Naive thymus-derived CD4-positive, alpha-beta T cell (primary cell): ENCODE results near the gene NDUFA13. TPM values are rescaled to one million over a fixed set of nuclear protein-coding genes. Genes with fewer than 3 reads are reported as not detected.

Experiments
- ATAC-seq: fragments of 150-1000 bp; cut with Tn5 transposase; 2 replicates; pipeline ENCODE4 v1.10.0; 2021; ENCODE audit warnings: mild to moderate bottlenecking, moderate library complexity
- CTCF ChIA-PET: fragments of 350-600 bp; sonication (Branson Sonifier 250); formaldehyde crosslinking; loops from one replicate; lab custom pipeline; 2021; ENCODE audit warnings: antibody characterized with exemption; lab: Charles Lee
- POLR2A ChIA-PET: fragments of 350-600 bp; sonication (Branson Sonifier 250); formaldehyde crosslinking; loops from one replicate; lab custom pipeline; 2021; ENCODE audit warnings: antibody characterized with exemption, inconsistent platforms; lab: Charles Lee
- DNase-seq, 9 donors: peaks; one replicate each; pipeline versions ENCODE4 v3.0.0 to v3.0.0-alpha.2; 2020 to 2022; ENCODE audit warnings: mixed read lengths in 1 of 9
- H3K27ac ChIP-seq: one replicate; pipeline ENCODE4 v1.7.0; 2013; ENCODE audit warnings: mild to moderate bottlenecking, low read depth, low read length, moderate library complexity
- H3K27me3 ChIP-seq, 2 donors: one replicate each; pipeline ENCODE4 v1.7.0; 2013; ENCODE audit warnings: low read length in 2 of 2, mild to moderate bottlenecking in 2 of 2, moderate library complexity in 2 of 2; ENCODE audit not compliant: control insufficient read depth in 2 of 2, insufficient read depth in 2 of 2
- H3K36me3 ChIP-seq, 3 experiments: 1 replicate in 2 of 3; 2 replicates in 1 of 3; pipeline ENCODE4 v1.7.0; 2013; ENCODE audit warnings: low read length in 3 of 3, mild to moderate bottlenecking in 3 of 3, moderate library complexity in 1 of 3; ENCODE audit not compliant: insufficient read depth in 3 of 3, control insufficient read depth in 2 of 3
- H3K4me1 ChIP-seq, 2 donors: one replicate each; pipeline ENCODE4 v1.7.0; 2013; ENCODE audit warnings: low read length in 2 of 2, mild to moderate bottlenecking in 2 of 2, moderate library complexity in 1 of 2; ENCODE audit not compliant: control insufficient read depth in 2 of 2, insufficient read depth in 2 of 2
- H3K4me3 ChIP-seq: 2 replicates; pipeline ENCODE4 v1.7.0; 2013; ENCODE audit warnings: mild to moderate bottlenecking, low read length
- H3K9me3 ChIP-seq, 3 experiments: 1 replicate in 2 of 3; 2 replicates in 1 of 3; pipeline ENCODE4 v1.7.0; 2013; ENCODE audit warnings: low read length in 3 of 3; ENCODE audit not compliant: control insufficient read depth in 2 of 3
- H3K27ac Mint-ChIP-seq, 9 donors: one replicate each; pipeline ENCODE4 v1.8.0; 2020 to 2022; ENCODE audit warnings: mixed read lengths in 9 of 9, mild to moderate bottlenecking in 8 of 9, moderate library complexity in 5 of 9, inconsistent platforms in 2 of 9
- H3K27me3 Mint-ChIP-seq, 5 donors: one replicate each; pipeline ENCODE4 v1.8.0; 2021 to 2022; ENCODE audit warnings: mixed read lengths in 5 of 5, mild to moderate bottlenecking in 1 of 5
- H3K36me3 Mint-ChIP-seq, 5 donors: one replicate each; pipeline ENCODE4 v1.8.0; 2020 to 2022; ENCODE audit warnings: mixed read lengths in 5 of 5, mild to moderate bottlenecking in 3 of 5, inconsistent platforms in 1 of 5
- H3K4me1 Mint-ChIP-seq, 7 donors: one replicate each; pipeline ENCODE4 v1.8.0; 2020 to 2022; ENCODE audit warnings: mixed read lengths in 7 of 7, mild to moderate bottlenecking in 3 of 7, inconsistent platforms in 1 of 7
- H3K4me3 Mint-ChIP-seq, 10 donors: one replicate each; pipeline ENCODE4 v1.8.0; 2020 to 2022; ENCODE audit warnings: mild to moderate bottlenecking in 10 of 10, mixed read lengths in 10 of 10, moderate library complexity in 6 of 10, inconsistent platforms in 2 of 10
- H3K9me3 Mint-ChIP-seq, 11 donors: one replicate each; pipeline ENCODE4 v1.8.0; 2020 to 2022; ENCODE audit warnings: mixed read lengths in 11 of 11, mild to moderate bottlenecking in 4 of 11, inconsistent platforms in 1 of 11, moderate library complexity in 1 of 11
- intact Hi-C, 2 donors: fragments of 100-400 bp; cut with micrococcal nuclease; formaldehyde crosslinking; loops; one replicate each; pipeline ENCODE4 v1.15.1; 2023
- polyA plus RNA-seq, 2 donors: library from polyadenylated mRNA; unstranded; fragments of 300-500 nt; fragmentation: Illumina TruSeq; gene quantifications; one replicate each; pipeline ENCODE4 v1.2.3, GENCODE V29; 2021
- total RNA-seq, 6 experiments: library from RNA in 5 of 6; stranded (reverse) in 5 of 6; gene quantifications; 1 replicate in 5 of 6; 2 replicates in 1 of 6; pipeline ENCODE4 v1.2.3 and lab custom pipeline; 2021 to 2026

NDUFA13 gene
- total and polyA plus RNA-seq, 7 experiments from 2014 or later, result 172 to 380 (median 198) TPM

- Mint-ChIP-seq H3K27me3 (no peaks in the 10 kb centered on the region), H3K36me3 (peaks cover 3 to 41% (median 9%) of the 10 kb centered on the region in 5 donors), H3K9me3 (peaks cover 0 to 1% (median 0%) of the 10 kb centered on the region in 11 donors), H3K4me3 (no peak overlapping the region), H3K4me1 (peaks cover 0 to 3% (median 0%) of the 10 kb centered on the region in 7 donors), H3K27ac (no peak overlapping the region)
- no peak overlapping the region for H3K27ac ChIP-seq
- H3K9me3 ChIP-seq, result no peaks in the 10 kb centered on the region
- POLR2A ChIA-PET, result no interaction called here
- ATAC-seq (no peak), DNase-seq (no peak)
- H3K27me3 ChIP-seq, result no peaks in the 10 kb centered on the region
- CTCF ChIA-PET, result no interaction called here
- H3K4me1 ChIP-seq, result no peaks in the 10 kb centered on the region
- peaks cover 0 to 67% (median 19%) of the 10 kb centered on the region in 3 experiments for H3K36me3 ChIP-seq
- intact Hi-C loops, result no loop called here
- H3K4me3 ChIP-seq, result no peak overlapping the region
These were observed 10.2 kb upstream of the NDUFA13 start for GRCh38 chr19:19505669-19506326.

DNA sequence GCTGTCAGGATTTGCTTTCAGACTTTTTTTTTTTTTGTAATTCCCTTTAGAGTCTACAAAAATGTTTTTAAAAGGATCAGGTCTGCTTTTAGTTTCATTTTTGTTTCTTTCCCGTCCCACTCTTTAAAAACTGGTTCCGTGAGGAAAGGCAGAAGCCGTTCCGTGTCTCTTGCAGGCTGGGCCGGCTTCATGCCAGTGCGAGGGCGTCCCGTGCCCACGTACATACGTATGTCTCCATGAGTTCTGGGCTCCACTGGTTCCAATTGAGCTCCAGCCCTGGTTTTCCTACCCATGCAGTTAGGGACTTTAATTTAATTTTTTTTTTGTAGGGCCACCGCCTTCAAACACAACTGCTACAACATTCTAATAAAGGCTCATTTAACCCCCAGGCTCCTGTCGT lies 9.4 kb upstream of the NDUFA13 start:
- intact Hi-C loops, result no loop called here
- Mint-ChIP-seq H3K27me3 (no peaks in the 10 kb centered on the region), H3K36me3 (peaks cover 3 to 37% (median 9%) of the 10 kb centered on the region in 5 donors), H3K4me3 (no peak overlapping the region), H3K9me3 (peaks cover 0 to 2% (median 0%) of the 10 kb centered on the region in 11 donors), H3K27ac (peak overlapping the region in 4 of 9 donors; percentile 25 to 63 (median 48)), H3K4me1 (peaks cover 0 to 3% (median 0%) of the 10 kb centered on the region in 7 donors)
- H3K36me3 ChIP-seq, result peaks cover 0 to 59% (median 15%) of the 10 kb centered on the region in 3 experiments
- ATAC-seq (no peak), DNase-seq (no peak)
- no peaks in the 10 kb centered on the region for H3K9me3 ChIP-seq
- no peak overlapping the region for H3K4me3 ChIP-seq
- no peaks in the 10 kb centered on the region for H3K4me1 ChIP-seq
- ChIA-PET CTCF (no interaction called here), POLR2A (interaction anchor here (1.0 to 1.2 kb wide), 2 partner anchors 9 to 11 kb away, joined by 3 read pairs; partner anchors contain the start of gene TSSK6)
- no peaks in the 10 kb centered on the region for H3K27me3 ChIP-seq
- no peak overlapping the region for H3K27ac ChIP-seq

- peak; percentile 12 for ATAC-seq
- intact Hi-C loops, result no loop called here
- H3K36me3 Mint-ChIP-seq, result peaks cover 3 to 34% (median 9%) of the 10 kb centered on the region in 5 donors
These were observed 8.7 kb upstream of the NDUFA13 start for GRCh38 chr19:19507354-19507753.

GRCh38 chr19:19508217-19508616 lies 7.8 kb upstream of the NDUFA13 start:
- ATAC-seq, result no peak
- Mint-ChIP-seq H3K36me3 (peaks cover 3 to 27% (median 5%) of the 10 kb centered on the region in 5 donors), H3K27me3 (no peaks in the 10 kb centered on the region), H3K4me1 (peaks cover 0 to 3% (median 0%) of the 10 kb centered on the region in 7 donors), H3K9me3 (peaks cover 0 to 3% (median 0%) of the 10 kb centered on the region in 11 donors), H3K27ac (peak overlapping the region in 4 of 9 donors; percentile 12 to 48 (median 38)), H3K4me3 (no peak overlapping the region)
- CTCF ChIA-PET, result no interaction called here
- H3K27me3 ChIP-seq, result no peaks in the 10 kb centered on the region
- no peaks in the 10 kb centered on the region for H3K9me3 ChIP-seq
- no peak overlapping the region for H3K4me3 ChIP-seq
- no peaks in the 10 kb centered on the region for H3K4me1 ChIP-seq
- POLR2A ChIA-PET, result interaction anchor here (0.7 to 1.3 kb wide), 2 partner anchors 8 to 103 kb away, joined by 3 read pairs; partner anchors contain the start of gene GATAD2A
- H3K27ac ChIP-seq, result no peak overlapping the region
- peaks cover 0 to 42% (median 4%) of the 10 kb centered on the region in 3 experiments for H3K36me3 ChIP-seq
- intact Hi-C loops, result no loop called here
- DNase-seq, result no peak

More at GRCh38 chr19:19507354-19507753, 8.7 kb upstream of the NDUFA13 start:
- H3K27ac ChIP-seq, result no peak overlapping the region
- H3K36me3 ChIP-seq, result peaks cover 0 to 51% (median 11%) of the 10 kb centered on the region in 3 experiments
- peaks cover 0 to 3% (median 0%) of the 10 kb centered on the region in 7 donors for H3K4me1 Mint-ChIP-seq
- H3K9me3 Mint-ChIP-seq, result peaks cover 0 to 3% (median 0%) of the 10 kb centered on the region in 11 donors
- CTCF ChIA-PET, result no interaction called here
- no peaks in the 10 kb centered on the region for H3K27me3 ChIP-seq
- H3K4me3 Mint-ChIP-seq, result no peak overlapping the region
- H3K4me1 ChIP-seq, result no peaks in the 10 kb centered on the region
- POLR2A ChIA-PET, result interaction anchor here (0.7 to 1.3 kb wide), 4 partner anchors 8 to 15 kb away, joined by 3 read pairs; partner anchors contain the start of gene TSSK6
- no peaks in the 10 kb centered on the region for H3K27me3 Mint-ChIP-seq
- H3K9me3 ChIP-seq, result no peaks in the 10 kb centered on the region
- peak overlapping the region in 1 of 9 donors; percentile 45 for H3K27ac Mint-ChIP-seq
- H3K4me3 ChIP-seq, result no peak overlapping the region
- no peak for DNase-seq

DNA sequence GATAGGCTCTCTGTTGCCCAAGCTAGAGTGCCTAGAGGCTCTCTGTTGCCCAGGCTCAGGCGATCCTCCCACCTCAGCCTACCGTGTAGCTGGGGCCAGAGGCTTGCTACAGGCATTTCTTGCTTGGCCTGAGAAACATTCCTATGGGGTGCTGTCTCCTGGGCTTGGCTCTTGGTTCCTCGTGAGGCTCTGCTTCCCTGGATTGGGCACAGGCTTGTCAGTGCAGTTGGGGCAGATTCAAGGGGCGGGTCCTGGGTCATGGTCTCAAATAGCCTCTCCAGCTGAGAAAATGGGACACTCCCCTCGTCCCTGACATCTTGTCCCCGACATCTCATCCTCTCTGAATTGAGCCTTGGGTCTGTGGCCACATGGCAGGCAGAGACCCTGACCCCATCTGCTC lies 5.6 kb upstream of the NDUFA13 start:
- ChIA-PET POLR2A (interaction anchor here (0.8 to 0.9 kb wide), 3 partner anchors 19 to 160 kb away, joined by 3 to 4 read pairs (median 3); no protein-coding TSS in a partner anchor), CTCF (no interaction called here)
- peak overlapping the region in 5 of 9 donors; percentile 23 to 65 (median 48) for H3K27ac Mint-ChIP-seq

DNA sequence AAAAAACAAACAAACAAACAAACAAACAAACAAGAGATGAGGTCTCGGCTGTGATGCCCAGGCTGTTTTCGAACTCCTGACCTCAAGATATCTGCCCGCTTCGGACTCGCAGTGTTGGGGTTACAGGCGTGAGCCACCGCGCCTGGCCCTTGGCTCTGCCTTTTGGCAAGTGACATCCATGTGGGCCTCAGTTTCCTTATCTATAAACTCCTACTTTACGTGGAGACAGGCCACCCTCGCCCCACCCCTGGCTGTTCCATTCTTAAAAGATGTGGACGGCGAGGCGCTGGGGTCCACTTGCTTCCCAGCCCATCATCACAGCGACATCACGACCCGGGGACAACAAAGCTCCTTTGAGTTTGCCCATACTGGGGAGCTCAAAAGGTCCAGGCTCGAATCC lies 2.3 kb upstream of the NDUFA13 start:
- POLR2A ChIA-PET, result interaction anchor here (0.7 to 4.2 kb wide), 2 partner anchors 21 to 108 kb away, joined by 3 to 15 read pairs; partner anchors contain the start of gene GATAD2A
- Histone ChIP-seq H3K36me3 (peaks cover 0 to 8% (median 0%) of the 10 kb centered on the region in 3 experiments), H3K4me1 (peaks cover 9 to 14% of the 10 kb centered on the region in 2 donors), H3K4me3 (no peak overlapping the region), H3K9me3 (no peaks in the 10 kb centered on the region), H3K27me3 (no peaks in the 10 kb centered on the region), H3K27ac (no peak overlapping the region)
- no peak for DNase-seq
- Mint-ChIP-seq H3K4me1 (peaks cover 0 to 22% (median 12%) of the 10 kb centered on the region in 7 donors), H3K9me3 (peaks cover 0 to 5% (median 0%) of the 10 kb centered on the region in 11 donors), H3K27ac (peak overlapping the region in 1 of 9 donors; percentile 21), H3K27me3 (no peaks in the 10 kb centered on the region), H3K4me3 (peak overlapping the region in 5 of 10 donors; percentile 16 to 89 (median 32)), H3K36me3 (peaks cover 0 to 12% (median 0%) of the 10 kb centered on the region in 5 donors)
- intact Hi-C loops, result no loop called here
- CTCF ChIA-PET, result no interaction called here
- no peak for ATAC-seq

More for the DNA sequence above, 5.6 kb upstream of the NDUFA13 start:
- Histone ChIP-seq H3K36me3 (peaks cover 0 to 20% (median 0%) of the 10 kb centered on the region in 3 experiments), H3K27me3 (no peaks in the 10 kb centered on the region), H3K4me1 (peaks cover 0 to 3% of the 10 kb centered on the region in 2 donors), H3K4me3 (no peak overlapping the region), H3K9me3 (no peaks in the 10 kb centered on the region), H3K27ac (no peak overlapping the region)
- no peak for ATAC-seq
- no peak overlapping the region for H3K4me3 Mint-ChIP-seq
- H3K36me3 Mint-ChIP-seq, result peaks cover 0 to 15% (median 3%) of the 10 kb centered on the region in 5 donors
- peaks cover 0 to 4% (median 0%) of the 10 kb centered on the region in 7 donors for H3K4me1 Mint-ChIP-seq
- intact Hi-C loops, result no loop called here
- no peaks in the 10 kb centered on the region for H3K27me3 Mint-ChIP-seq
- no peak for DNase-seq
- H3K9me3 Mint-ChIP-seq, result peaks cover 0 to 3% (median 0%) of the 10 kb centered on the region in 11 donors
